ENCODE results near the gene PGAP6.

GRCh38 chr16:353404-354290 is 28.1 kb downstream of the PGAP6 start:
- TF ChIP-seq POLR2AphosphoS5 (IDR thresholded peaks at IDR 0.05; ENCODE audit: low read depth, low read length) (no peak), POLR2A (IDR thresholded peaks at IDR 0.05; ENCODE audit: low read depth, low read length) (no peak), POU2F2 (IDR thresholded peaks at IDR 0.05; ENCODE audit: low read depth, low read length) (no peak), SPI1 (IDR thresholded peaks at IDR 0.05; ENCODE audit: low read depth, low read length) (no peak), TAF1 (IDR thresholded peaks at IDR 0.05; ENCODE audit: low read depth, low read length) (no peak), PAX5 (IDR thresholded peaks at IDR 0.05; ENCODE audit: insufficient read depth, low read length, severe bottlenecking) (no peak)

Measured in GM12891 (cell line).